Measurements from ENCODE around the gene GRIK5.

DNA sequence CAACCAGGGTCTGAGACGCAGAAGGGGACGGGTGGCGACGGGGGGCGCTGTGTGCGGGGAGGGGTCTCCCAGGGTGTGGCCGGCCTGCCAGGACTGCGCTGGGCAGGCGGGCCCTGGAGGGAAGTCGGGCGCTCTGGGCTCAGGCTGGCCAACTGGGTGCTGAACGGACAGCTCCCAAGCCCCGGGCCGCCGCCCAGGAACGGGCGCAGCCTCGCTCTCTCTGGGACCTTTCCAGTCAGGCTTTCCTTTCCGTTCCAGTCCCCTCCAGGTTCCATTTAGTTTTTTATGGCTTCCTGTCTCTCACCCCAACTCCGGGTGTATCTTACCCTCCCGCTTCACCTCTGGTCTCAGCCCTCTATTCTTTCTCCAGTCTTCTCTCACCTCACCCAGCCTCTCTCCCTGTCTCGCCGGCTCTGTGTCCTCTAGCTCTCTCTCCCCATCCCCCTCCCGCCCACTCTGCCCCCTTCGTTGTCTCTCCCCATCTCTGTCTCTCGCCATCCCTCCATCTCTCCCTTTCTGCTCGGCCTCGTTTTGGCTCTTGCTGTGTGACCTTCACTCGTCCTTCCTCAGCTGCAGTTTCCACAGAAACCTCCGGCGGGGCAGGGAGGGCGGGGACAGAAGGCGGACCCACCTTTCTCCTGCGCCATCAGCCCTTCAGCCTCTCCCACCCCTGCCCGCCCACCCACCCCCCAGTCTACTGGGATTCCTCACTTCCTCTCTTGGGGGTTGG is 72.7 kb downstream of the GRIK5 start:
- TF ChIP-seq EZH2 (IDR thresholded peaks at IDR 0.05; ENCODE audit: borderline replicate concordance) (peak; percentile 17), EZH2phosphoT487 (IDR thresholded peaks at IDR 0.05; ENCODE audit: low read depth, severe bottlenecking, unreplicated experiment) (no peak)
- TF ChIP-seq, protein P1, sequence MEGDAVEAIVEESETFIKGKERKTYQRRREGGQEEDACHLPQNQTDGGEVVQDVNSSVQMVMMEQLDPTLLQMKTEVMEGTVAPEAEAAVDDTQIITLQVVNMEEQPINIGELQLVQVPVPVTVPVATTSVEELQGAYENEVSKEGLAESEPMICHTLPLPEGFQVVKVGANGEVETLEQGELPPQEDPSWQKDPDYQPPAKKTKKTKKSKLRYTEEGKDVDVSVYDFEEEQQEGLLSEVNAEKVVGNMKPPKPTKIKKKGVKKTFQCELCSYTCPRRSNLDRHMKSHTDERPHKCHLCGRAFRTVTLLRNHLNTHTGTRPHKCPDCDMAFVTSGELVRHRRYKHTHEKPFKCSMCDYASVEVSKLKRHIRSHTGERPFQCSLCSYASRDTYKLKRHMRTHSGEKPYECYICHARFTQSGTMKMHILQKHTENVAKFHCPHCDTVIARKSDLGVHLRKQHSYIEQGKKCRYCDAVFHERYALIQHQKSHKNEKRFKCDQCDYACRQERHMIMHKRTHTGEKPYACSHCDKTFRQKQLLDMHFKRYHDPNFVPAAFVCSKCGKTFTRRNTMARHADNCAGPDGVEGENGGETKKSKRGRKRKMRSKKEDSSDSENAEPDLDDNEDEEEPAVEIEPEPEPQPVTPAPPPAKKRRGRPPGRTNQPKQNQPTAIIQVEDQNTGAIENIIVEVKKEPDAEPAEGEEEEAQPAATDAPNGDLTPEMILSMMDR (IDR thresholded peaks at IDR 0.05; ENCODE audit: poor library complexity): no peak
